DND-41 (cell line): ENCODE results near the gene ACTG1.

Experiments
- CTCF ChIP-seq: IDR thresholded peaks from 2 replicates; pipeline ENCODE4 v1.5.1; 2012; ENCODE audit warnings: borderline replicate concordance, low read length, moderate library complexity, mild to moderate bottlenecking; ENCODE audit not compliant: poor library complexity, severe bottlenecking; ENCODE audit errors: extremely low read depth
- EZH2 ChIP-seq: IDR thresholded peaks from 3 replicates; pipeline ENCODE4 v1.6.1; 2012; ENCODE audit warnings: borderline replicate concordance, low read depth, mild to moderate bottlenecking, moderate library complexity, low read length, inconsistent platforms; ENCODE audit not compliant: severe bottlenecking

- TF ChIP-seq CTCF (no peak), EZH2 (no peak)
These were observed 36.5 kb upstream of the ACTG1 start for GRCh38 chr17:81549031-81549557.
